IMR-90 (cell line): ENCODE results near the gene ASCL5.

Source experiments
- FOS ChIP-seq: fragments of 150-350 bp; IDR thresholded peaks from 2 replicates; pipeline ENCODE4 v1.6.1; 2016; ENCODE audit warnings: low read depth, low read length
- MAFK ChIP-seq: IDR thresholded peaks from 2 replicates; pipeline ENCODE4 v1.6.1; 2012; ENCODE audit warnings: low read depth, low read length, improper control_type of control experiment
- MAZ ChIP-seq: IDR thresholded peaks from 2 replicates; pipeline ENCODE4 v1.6.1; 2012; ENCODE audit warnings: low read depth, mild to moderate bottlenecking, low read length, improper control_type of control experiment, moderate library complexity, borderline replicate concordance
- POLR2A ChIP-seq: IDR thresholded peaks from 2 replicates; pipeline ENCODE4 v1.6.1; 2012; ENCODE audit warnings: mild to moderate bottlenecking, low read depth, low read length
- RCOR1 ChIP-seq: IDR thresholded peaks from 2 replicates; pipeline ENCODE4 v1.6.1; 2012; ENCODE audit warnings: mild to moderate bottlenecking, low read length, improper control_type of control experiment; ENCODE audit not compliant: insufficient replicate concordance
- RFX5 ChIP-seq: IDR thresholded peaks from 2 replicates; pipeline ENCODE4 v1.8.0; 2012; ENCODE audit warnings: low read depth, mild to moderate bottlenecking, low read length, moderate library complexity
- SMC3 ChIP-seq: fragments of 150-350 bp; IDR thresholded peaks from 2 replicates; pipeline ENCODE4 v1.6.1; 2016; ENCODE audit warnings: low read depth, mild to moderate bottlenecking, antibody characterized with exemption, low read length, moderate library complexity
- TF ChIP-seq, protein P1 (sequence below): conservative IDR thresholded peaks from 2 replicates; pipeline ENCODE4 v1.5.1; 2012; ENCODE audit warnings: mild to moderate bottlenecking, low read depth, low read length, improper control_type of control experiment
- TF ChIP-seq, protein P2 (sequence below): fragments of 150-350 bp; IDR thresholded peaks from 2 replicates; pipeline ENCODE4 v1.6.1; 2016; ENCODE audit warnings: low read depth, mild to moderate bottlenecking, low read length, moderate library complexity, borderline replicate concordance
- TF ChIP-seq, protein P3 (sequence below): fragments of 150-350 bp; IDR thresholded peaks from 2 replicates; pipeline ENCODE4 v1.6.1; 2017; ENCODE audit warnings: mild to moderate bottlenecking, antibody characterized with exemption, low read length, low read depth

DNA sequence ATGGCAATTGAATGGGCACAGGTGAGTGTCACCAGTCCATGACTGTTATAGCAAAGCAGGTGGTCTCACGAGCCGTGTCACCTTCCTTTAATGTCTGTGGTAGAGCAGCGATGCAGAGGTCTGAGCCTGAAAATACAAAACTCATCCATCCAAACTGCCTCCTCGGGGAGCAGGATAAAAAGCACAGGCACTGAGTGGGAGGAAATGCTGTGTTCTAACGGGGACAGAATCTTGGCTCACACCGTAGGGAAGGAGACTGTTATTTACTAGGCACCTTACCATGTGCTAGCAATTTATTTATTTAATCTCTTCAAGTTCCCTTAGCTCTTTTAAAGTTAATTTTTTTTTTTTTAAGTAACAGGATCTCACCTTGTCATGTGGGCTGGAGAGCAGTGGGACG, 1.2 kb downstream of the ASCL5 start:
- TF ChIP-seq, protein P1, sequence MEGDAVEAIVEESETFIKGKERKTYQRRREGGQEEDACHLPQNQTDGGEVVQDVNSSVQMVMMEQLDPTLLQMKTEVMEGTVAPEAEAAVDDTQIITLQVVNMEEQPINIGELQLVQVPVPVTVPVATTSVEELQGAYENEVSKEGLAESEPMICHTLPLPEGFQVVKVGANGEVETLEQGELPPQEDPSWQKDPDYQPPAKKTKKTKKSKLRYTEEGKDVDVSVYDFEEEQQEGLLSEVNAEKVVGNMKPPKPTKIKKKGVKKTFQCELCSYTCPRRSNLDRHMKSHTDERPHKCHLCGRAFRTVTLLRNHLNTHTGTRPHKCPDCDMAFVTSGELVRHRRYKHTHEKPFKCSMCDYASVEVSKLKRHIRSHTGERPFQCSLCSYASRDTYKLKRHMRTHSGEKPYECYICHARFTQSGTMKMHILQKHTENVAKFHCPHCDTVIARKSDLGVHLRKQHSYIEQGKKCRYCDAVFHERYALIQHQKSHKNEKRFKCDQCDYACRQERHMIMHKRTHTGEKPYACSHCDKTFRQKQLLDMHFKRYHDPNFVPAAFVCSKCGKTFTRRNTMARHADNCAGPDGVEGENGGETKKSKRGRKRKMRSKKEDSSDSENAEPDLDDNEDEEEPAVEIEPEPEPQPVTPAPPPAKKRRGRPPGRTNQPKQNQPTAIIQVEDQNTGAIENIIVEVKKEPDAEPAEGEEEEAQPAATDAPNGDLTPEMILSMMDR: no peak
- TF ChIP-seq POLR2A: no peak
- no peak for TF ChIP-seq MAZ
- TF ChIP-seq RCOR1: no peak
- TF ChIP-seq MAFK: no peak
- no peak for TF ChIP-seq FOS
- no peak for TF ChIP-seq RFX5
- no peak for TF ChIP-seq SMC3
- TF ChIP-seq, protein P2, sequence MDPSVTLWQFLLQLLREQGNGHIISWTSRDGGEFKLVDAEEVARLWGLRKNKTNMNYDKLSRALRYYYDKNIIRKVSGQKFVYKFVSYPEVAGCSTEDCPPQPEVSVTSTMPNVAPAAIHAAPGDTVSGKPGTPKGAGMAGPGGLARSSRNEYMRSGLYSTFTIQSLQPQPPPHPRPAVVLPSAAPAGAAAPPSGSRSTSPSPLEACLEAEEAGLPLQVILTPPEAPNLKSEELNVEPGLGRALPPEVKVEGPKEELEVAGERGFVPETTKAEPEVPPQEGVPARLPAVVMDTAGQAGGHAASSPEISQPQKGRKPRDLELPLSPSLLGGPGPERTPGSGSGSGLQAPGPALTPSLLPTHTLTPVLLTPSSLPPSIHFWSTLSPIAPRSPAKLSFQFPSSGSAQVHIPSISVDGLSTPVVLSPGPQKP: no peak
- TF ChIP-seq, protein P3, sequence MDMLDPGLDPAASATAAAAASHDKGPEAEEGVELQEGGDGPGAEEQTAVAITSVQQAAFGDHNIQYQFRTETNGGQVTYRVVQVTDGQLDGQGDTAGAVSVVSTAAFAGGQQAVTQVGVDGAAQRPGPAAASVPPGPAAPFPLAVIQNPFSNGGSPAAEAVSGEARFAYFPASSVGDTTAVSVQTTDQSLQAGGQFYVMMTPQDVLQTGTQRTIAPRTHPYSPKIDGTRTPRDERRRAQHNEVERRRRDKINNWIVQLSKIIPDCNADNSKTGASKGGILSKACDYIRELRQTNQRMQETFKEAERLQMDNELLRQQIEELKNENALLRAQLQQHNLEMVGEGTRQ: no peak
